GM18870 (cell line): ENCODE data around the gene AASDH.

Source experiments
- ATAC-seq: cut with Tn5 transposase; IDR thresholded peaks from one replicate; pipeline ENCODE4 v1.9.1; 2021; ENCODE audit warnings: moderate library complexity; ENCODE audit not compliant: unreplicated experiment

Gene AASDH

GRCh38 chr4:56318555-56318954 lies 68.7 kb downstream of the AASDH start:
- no peak for ATAC-seq

GRCh38 chr4:56317749-56318148 lies 69.5 kb downstream of the AASDH start:
- ATAC-seq = no peak

- no peak for ATAC-seq
These were observed 71.2 kb downstream of the AASDH start for GRCh38 chr4:56316011-56316650.

- ATAC-seq = no peak
These were observed 71.7 kb downstream of the AASDH start for GRCh38 chr4:56315543-56315942.

GRCh38 chr4:56315041-56315440 lies 72.2 kb downstream of the AASDH start:
- no peak for ATAC-seq

GRCh38 chr4:56314207-56314915 lies 72.9 kb downstream of the AASDH start:
- ATAC-seq = no peak

GRCh38 chr4:56313132-56313531 lies 74.2 kb downstream of the AASDH start:
- no peak for ATAC-seq

GRCh38 chr4:56311299-56311975 lies 75.9 kb downstream of the AASDH start:
- no peak for ATAC-seq

GRCh38 chr4:56310401-56311125 lies 76.7 kb downstream of the AASDH start:
- ATAC-seq = no peak

GRCh38 chr4:56308384-56308783 lies 78.9 kb downstream of the AASDH start:
- ATAC-seq = no peak

- no peak for ATAC-seq
These were observed 79.9 kb downstream of the AASDH start for GRCh38 chr4:56307423-56307822.

GRCh38 chr4:56305390-56305789 lies 81.9 kb downstream of the AASDH start:
- no peak for ATAC-seq

GRCh38 chr4:56303921-56304320 lies 83.4 kb downstream of the AASDH start:
- no peak for ATAC-seq

- ATAC-seq = no peak
These were observed 84.5 kb downstream of the AASDH start for GRCh38 chr4:56302760-56303159.

- ATAC-seq = no peak
These were observed 85.2 kb downstream of the AASDH start for GRCh38 chr4:56301997-56302496.

- ATAC-seq = peak; percentile 94
These were observed 85.9 kb downstream of the AASDH start for GRCh38 chr4:56301181-56301996.

GRCh38 chr4:56298236-56298635 lies 89.1 kb downstream of the AASDH start:
- ATAC-seq = no peak

- no peak for ATAC-seq
These were observed 89.5 kb downstream of the AASDH start for GRCh38 chr4:56297776-56298175.

GRCh38 chr4:56296526-56296925 lies 90.8 kb downstream of the AASDH start:
- ATAC-seq = no peak

- ATAC-seq = no peak
These were observed 94.2 kb downstream of the AASDH start for GRCh38 chr4:56293121-56293520.
